NAMALWA (cell line): ENCODE measurements around the gene TAGLN.
"Not testable (repeated sequence)": the region's sequence is repeated elsewhere in the genome, so short reads cannot be mapped to it uniquely, and the experiment has no call there.

Experiments used
- DNase-seq: peaks from one replicate; pipeline ENCODE4 v3.0.0-alpha.2; 2015; ENCODE audit warnings: low spot score

The TAGLN gene

DNA sequence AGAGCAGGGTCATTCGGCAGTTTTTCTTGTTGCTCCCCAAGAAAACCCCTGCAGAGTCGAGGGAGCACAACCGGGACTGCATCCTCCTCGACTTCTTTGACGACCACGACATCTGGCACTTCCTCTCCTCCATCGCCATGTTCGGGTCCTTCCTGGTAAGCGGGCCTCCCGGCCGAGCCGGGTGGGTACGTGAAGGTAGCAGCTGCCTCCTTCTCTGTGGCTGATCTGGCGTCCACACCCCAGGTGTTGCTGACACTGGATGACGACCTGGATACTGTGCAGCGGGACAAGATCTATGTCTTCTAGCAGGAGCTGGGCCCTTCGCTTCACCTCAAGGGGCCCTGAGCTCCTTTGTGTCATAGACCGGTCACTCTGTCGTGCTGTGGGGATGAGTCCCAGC lies 3.4 kb upstream of the TAGLN start:
- DNase-seq = no peak

DNA sequence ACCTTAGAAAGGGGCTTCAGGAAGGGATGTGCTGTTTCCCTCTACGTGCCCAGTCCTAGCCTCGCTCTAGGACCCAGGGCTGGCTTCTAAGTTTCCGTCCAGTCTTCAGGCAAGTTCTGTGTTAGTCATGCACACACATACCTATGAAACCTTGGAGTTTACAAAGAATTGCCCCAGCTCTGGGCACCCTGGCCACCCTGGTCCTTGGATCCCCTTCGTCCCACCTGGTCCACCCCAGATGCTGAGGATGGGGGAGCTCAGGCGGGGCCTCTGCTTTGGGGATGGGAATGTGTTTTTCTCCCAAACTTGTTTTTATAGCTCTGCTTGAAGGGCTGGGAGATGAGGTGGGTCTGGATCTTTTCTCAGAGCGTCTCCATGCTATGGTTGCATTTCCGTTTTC lies 2.2 kb upstream of the TAGLN start:
- DNase-seq = no peak

DNA sequence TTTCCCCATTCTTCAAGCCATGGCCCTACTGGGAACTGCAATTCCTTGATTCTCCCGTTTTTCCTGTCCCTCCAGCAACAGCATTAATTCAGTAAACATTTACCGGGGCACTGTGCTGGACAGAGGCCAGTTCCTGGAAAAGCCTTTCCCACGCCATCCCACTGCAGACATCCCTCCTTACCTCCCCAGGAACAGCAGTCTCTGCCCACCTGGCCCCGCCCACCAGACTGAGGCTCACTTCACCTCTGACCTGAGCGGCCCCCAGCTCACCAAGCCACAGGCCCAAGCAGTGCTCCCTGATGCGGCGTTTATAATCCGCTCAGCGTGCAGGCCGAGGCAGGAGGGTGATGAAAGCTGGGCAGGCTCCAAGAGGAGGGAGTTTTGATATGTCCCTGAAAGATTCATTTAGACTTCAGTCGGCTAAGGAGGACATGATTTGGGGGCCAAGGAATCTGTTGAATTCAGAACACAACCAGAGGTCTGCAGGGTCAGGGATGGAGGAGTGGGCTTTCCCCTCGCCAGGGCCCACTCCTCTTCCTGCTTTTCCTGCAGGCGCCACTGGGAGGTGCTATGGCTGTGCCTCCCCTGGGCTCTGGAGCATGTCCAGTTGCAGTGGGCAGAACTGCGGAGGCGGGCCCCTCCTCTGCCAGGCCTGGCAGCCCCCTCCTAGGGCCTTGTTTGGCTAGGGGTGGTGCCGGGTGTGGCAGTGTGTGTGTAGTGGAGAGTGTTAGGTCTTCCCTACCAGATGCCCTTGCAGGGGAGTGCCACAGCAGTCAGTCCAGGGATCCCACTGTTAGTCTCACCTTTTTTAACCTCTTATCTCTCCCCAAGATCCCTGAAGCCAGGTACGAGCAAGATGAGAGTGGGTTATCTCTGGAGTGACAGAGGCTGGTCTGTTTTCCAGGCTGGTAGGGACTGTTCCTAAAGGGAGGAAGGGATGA lies 1.4 kb upstream of the TAGLN start:
- peak; percentile 32 for DNase-seq

DNA sequence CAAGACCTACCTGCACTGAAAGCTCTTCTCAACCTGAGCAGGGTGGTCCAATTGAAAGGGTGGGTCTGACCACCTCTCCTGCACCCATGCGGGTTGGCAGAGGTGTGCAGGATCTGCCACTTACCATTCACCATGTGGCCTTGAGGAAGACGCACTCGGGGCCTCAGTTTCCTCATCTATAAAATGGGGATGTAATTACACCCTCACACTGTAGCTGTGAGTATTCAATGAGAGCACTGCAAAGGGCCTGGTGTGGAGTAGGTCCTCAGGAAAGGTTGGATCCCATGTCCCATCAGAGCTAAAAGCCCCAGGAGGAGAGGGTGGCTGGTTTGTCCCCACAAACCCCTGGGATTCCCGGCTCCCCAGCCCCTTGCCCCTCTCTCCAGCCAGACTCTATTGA lies 557 bp upstream of the TAGLN start:
- DNase-seq = no peak

DNA sequence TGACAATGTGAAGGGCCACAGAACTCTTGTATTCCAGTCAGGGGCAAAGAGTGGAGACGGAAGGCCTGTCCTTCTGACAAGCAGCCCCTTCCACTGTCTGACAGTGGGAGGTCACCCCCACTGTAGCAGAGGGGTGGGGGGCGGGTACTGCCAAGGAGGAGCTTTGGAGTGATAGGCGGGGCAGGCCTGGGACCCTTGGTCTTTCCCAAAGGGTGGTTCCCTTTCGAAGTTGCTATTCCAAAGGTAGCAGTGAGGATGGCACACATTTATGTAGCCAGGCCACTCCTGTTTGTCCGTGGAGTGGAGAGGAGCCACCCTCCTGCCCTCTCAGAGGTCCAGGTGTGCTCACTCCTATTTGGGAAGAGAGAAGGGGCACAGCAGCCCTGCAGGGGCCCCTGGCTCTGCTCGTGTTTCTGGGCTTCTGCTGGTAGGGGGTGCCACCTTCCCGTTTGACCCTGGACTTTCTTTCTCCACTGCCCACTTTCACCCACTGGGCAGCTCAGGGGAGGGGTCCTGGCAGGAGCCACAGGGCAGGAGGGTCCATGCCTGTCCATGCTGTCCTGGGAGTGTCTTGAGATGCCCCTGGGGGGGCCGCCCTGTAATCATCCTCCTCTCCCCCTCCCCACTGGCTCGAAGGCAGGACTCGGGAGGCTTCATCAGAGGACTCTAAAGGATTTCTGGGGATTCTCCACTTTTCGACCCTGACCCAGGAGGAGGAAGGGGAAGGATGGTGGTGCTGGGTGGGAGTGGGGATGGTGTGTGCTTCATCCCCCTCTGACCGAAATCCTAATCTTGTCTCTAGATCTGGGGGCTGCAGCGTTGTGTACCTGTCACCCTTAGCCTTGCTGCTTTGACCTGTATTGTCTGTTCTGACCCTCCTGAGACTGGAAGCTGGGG lies 994 bp downstream of the TAGLN start:
- DNase-seq = no peak

DNA sequence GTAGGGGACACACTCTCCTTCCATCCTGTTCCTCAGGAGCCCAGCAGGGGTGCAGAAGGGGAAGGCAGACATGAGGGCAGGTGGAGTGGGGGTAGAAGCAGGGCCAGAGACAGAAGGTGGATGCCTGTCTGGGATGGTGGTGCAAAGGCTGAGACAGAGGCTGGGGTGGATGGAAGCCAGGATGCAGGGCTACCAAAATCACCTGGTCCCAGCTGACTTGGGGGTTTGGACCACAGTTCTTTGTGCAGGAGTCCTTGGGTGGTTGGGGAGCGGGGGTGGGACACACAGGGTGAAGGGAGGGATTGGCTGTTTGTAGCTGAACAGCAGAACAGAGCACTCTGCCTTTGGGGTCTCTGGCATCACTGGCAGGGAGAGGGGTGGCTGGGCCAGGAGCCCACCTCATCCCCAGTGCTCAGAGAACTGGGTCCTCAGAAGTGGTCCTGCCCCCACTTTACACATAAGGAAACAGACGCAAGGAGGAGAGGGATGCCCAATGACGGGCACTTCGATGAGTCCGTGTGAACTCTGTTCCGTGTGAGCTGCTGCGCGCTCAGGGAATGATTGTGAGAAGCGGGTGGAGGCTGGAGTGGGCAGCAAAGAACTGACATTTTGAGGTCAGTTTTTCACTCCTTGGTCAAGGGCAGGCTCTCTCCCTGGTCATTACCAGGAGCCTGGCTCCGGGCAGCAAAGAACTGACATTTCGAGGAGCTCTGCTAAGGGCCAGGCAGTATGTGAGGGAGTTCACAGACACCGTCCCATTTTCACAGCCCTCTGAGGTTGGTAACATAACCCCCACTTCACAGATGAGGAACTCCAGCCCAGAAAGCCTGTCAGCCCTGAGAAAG lies 1.9 kb downstream of the TAGLN start:
- DNase-seq = no peak

DNA sequence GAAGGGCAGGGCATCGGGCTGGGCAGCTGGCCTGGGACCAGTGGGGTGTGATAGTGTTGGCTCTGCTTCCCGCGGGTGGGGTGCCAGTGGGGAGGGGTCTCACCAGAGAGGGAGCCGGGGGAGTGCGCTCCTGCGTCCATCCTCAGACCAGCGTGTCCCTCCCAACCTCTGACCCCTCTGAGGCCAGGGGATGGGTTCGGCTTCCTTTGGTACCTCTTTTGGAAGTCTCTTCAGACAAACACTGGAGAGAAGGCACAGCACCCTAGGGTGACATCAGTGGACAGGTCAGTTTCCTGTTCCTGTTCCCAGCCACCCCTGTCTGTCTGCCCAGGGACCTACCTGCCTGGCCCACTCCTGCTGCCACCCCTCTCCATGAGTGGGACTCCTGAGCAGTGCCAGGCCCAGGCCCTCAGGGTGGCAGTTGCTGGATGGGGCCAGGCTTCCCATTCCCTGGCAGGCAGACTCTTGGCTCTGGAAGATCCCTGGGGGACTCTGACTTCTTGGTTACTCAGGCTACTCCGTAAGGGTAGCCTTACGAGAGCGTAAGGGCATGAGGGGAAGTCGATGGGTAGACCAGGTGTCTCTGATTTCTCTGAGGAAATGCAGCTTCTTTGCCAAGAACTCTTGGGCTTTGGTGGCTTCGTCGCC lies 2.6 kb downstream of the TAGLN start:
- no peak for DNase-seq

DNA sequence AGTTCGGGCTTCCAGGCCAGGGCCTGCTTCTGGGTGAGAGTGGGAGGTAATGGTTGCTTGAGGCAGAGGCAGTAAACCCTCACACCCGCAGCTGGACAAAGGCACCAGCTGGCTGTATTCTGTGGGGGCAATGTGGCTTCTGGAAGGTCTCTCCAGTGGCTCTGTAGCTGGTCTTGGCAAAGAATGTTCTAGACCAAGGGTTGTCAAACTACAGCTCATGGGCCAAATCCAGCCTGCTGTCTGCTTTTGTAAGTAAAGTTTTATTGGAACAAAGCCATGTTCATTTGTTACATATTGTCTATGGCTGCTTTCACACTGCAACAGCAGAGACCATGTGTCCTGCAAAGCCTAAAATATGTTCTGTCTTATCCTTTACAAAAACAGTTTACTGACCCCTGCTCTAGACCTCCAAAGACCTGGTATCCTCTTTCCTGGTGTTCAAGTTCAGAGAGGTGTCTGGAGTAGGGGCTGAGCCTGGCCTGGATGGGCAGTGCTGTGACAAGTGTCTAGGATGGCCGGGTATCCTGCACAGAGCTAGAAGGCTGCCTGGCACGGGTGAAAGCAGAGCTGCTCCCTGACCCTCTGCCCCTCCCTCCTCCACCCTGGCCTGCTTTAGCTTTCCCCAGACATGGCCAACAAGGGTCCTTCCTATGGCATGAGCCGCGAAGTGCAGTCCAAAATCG lies 3.4 kb downstream of the TAGLN start:
- DNase-seq = no peak

DNA sequence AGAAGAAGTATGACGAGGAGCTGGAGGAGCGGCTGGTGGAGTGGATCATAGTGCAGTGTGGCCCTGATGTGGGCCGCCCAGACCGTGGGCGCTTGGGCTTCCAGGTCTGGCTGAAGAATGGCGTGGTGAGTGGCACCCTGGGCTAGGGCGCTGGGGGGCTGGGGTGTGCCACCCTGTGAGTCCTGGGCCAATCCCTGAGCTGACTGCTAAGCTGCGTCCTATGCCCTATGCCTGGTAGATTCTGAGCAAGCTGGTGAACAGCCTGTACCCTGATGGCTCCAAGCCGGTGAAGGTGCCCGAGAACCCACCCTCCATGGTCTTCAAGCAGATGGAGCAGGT lies 3.9 kb downstream of the TAGLN start:
- DNase-seq = no peak

DNA sequence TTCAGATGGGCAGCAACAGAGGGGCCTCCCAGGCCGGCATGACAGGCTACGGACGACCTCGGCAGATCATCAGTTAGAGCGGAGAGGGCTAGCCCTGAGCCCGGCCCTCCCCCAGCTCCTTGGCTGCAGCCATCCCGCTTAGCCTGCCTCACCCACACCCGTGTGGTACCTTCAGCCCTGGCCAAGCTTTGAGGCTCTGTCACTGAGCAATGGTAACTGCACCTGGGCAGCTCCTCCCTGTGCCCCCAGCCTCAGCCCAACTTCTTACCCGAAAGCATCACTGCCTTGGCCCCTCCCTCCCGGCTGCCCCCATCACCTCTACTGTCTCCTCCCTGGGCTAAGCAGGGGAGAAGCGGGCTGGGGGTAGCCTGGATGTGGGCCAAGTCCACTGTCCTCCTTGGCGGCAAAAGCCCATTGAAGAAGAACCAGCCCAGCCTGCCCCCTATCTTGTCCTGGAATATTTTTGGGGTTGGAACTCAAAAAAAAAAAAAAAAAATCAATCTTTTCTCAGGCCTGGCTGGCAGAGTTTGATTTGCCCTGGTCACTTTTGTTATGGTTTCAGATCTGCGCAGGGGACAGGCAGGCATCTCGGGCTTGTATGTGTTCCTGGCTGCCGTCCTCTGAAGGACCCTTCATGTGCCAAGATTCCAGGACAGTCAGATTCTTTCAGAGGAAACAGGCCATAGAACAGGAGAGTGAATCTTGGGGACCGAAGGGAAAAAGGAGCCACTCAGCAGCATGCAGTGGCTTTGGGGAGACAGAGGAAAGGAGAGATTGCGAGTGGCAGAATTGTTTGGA lies 5.3 kb downstream of the TAGLN start:
- DNase-seq = no peak

DNA sequence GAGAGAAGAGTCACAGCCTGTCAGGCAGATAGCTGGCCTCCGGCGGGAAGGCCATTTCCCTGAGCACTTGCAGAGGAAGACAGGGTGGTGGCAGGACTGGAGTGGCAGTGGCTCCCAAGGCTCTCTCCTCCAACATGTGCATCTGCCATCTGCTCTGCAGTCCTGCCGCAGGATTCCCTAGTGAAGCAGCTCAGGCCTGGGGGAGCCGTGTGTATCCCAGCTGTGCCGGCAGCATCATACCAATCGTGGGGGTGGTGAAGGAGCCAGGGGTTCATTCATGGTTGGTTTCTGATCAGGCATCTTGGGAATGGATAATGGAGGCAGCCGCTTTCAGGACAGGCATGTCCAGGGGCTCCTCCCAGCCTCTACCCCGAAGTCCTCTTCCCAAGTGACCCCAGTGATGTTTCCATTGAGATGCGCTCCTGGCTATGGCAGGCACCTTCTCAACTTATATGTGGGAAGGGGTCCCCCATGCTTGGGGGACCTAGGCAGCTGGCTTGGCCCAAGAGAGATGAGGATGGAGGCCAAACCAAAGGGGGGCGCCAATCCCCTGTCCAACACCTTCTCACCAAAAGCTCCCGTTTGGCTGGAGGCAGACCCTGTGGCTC lies 6.1 kb downstream of the TAGLN start:
- no peak for DNase-seq

DNA sequence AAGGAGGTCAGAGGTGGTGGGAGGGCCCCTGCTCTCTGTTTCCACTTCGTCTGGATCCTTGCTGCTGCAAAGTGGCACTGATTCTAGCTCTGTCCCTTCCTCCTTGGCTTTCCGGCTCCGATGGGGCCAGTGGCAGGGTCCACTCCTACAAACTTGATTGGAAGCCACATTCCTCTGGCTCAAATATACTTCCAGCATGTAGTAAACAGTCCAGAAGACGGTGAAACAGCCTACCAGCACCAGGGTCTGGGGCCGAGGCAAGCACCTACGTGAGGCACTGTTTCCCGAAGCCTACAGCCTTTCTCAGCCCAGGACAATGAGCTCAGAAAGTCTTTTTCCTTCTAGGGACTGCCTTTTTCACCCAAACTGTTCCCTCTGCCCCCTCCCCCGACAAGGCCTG lies 6.9 kb downstream of the TAGLN start:
- not testable (repeated sequence) for DNase-seq

DNA sequence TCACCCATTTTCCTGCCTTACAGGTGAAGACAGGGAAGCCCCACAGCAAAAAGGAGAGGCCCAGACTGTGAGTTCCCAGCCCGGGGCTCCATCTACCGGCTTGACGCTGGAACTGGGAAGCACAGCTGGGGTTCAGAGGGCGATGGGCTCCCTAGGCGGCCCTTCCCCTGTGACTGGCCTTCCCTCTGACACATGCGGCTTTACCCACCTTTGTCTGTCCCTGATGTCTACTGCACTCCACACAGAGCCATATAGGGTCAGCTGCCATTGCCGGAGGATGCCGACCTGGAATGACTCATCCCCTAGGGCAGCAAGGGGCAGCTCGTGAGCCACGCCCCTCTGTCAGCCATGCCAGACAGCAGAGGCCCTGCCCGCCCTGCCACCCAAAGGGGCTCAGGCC lies 7.7 kb downstream of the TAGLN start:
- DNase-seq = not testable (repeated sequence)

DNA sequence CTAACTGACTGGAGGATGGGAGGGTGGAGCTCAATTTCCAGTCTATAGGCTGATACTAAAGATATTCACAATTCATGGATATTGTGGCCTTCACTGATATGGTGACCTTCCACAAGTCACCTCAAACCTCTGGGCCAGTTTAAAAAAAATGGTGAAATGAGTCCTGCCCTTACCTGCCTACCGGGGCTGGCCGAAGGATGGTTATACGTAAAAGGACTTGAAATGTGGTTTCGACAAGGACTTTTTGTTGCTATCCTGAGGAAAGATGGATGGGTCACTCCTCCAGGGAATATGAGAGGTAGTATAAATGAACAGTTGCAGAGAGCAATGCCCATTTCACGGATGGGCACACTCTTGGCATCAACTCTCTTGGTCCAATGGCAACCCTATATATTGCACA lies 8.3 kb downstream of the TAGLN start:
- not testable (repeated sequence) for DNase-seq

DNA sequence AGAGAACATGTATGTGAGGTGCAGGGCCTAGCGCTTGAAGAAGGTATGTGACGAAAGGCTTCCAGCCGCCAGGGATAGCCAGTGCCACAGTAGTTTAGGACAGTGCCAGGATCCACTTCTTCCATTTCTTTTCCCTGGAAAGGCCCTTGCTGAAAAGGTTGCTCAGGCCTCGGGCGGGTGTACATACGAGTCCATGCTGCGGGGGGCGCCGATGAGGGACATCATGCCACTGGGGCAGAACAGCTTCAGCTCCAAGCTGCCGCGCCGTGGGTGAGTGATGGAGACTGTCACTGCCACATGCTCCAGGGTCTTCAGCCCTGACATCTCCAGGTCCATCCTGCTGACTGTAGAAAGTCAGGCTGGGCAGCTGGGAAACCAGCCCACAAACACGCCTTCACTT lies 9.5 kb downstream of the TAGLN start:
- not testable (repeated sequence) for DNase-seq

DNA sequence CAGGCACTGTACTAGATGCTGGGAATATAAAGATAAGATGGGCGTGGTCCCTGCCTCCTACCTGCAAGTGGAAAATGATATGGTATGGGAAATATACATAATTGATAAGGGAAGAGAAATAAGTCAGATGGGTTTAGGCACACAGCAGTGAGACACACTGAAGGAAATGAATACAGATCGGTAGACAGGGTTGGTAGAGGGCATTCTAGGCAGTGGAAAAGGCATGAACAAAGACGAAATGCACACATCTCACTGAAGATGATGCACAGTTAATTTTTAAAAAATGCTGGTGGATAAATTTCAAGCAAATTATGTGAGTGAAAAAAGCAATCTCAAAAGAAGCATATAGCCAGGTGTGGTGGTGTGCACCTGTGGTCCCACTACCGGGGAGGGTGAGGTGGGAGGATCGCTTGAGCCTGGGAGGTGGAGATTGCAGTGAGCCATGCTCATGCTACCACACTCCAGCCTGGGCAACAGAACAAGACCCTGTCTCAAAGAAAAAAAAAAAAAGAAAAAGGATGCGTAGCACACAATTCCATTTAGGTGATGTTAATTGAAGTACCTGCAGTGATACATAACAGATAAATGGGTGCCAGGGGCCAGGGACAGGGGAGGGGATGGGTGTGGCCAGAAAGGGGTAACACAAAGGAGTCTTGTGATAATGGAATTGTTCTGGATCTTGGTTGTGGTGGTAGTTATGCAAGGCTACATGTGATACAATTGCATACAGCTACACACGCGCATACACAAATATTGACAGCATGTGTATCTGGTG lies 10.4 kb downstream of the TAGLN start:
- DNase-seq = not testable (repeated sequence)

DNA sequence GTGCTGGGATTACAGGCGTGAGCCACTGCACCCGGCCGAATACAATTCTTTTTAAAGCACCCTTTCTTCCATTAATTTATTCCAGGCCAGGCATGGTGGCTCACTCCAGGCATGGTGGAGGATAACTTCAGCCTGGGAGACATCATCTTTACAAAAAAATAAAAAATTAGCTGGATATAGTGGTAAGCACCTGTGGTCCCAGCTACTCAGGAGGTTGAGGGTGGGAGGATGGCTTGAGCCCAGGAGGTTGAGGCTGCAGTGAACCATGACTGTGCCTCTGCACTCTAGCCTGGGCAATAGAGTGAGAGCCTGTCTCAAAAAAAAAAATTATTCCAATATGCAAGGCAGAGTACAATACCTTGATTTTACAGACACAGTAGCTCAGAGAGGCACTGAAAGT lies 11.4 kb downstream of the TAGLN start:
- no peak for DNase-seq

DNA sequence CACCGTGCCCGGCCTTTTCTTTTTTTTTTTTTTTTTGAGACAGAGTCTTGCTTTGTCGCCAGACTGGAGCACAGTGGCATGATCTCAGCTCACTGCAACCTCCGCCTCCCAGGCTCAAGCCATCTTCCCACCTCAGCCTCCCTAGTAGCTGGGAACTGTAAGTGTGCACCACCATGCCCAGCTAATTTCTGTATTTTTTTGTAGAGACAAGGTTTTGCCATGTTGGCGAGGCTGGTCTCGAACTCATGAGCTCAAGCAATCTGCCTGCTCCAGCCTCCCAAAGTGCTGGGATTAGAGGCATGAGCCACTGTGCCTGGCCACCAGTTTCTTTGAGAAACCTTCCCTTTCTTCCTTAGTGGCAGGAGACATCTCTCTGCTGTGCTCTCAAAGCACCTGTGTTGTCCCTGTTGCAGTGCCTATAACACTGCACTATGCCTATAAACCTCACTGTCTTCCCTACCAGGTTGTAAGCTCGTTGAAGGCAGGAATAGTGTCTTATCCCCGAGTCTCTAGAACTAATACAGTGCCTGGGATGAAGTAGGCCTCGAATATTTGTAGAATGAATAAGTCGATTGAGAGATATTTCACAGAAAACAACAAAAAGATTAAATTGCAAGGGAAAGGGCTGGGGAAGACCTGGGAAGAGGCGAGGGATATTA lies 13.7 kb downstream of the TAGLN start:
- DNase-seq = no peak
